ENCODE data around the gene YBX3. TPM values are rescaled to one million over a fixed set of nuclear protein-coding genes. Genes with fewer than 3 reads are reported as not detected.

Gene YBX3
- total RNA-seq, 4 donors from 2014 or later, result 283 to 649 (median 523) TPM

- H3K36me3 ChIP-seq, result no peaks in the 10 kb centered on the region
- no peaks in the 10 kb centered on the region for H3K9me3 ChIP-seq
- H3K4me3 ChIP-seq, result no peak overlapping the region
- no peak overlapping the region for H3K27ac ChIP-seq
- H3K27me3 ChIP-seq, result no peaks in the 10 kb centered on the region
- H3K4me1 ChIP-seq, result no peaks in the 10 kb centered on the region
- no peak for TF ChIP-seq CTCF (IDR thresholded peaks at IDR 0.05)
- TF ChIP-seq EP300 (IDR thresholded peaks at IDR 0.05), result no peak
- TF ChIP-seq POLR2A (IDR thresholded peaks at IDR 0.05), result no peak
- TF ChIP-seq POLR2AphosphoS5 (IDR thresholded peaks at IDR 0.05), result no peak
- no peak for ATAC-seq
- 70 to 100% methylated on average over 1 of the region's 1 CpG for WGBS, 2 donors (ENCODE audit: low coverage in 1 of 2)
Measured at GRCh38 chr12:10688042-10688441, 35.1 kb downstream of the YBX3 start.

GRCh38 chr12:10673659-10674384, 49.3 kb downstream of the YBX3 start, which contains the start of gene STYK1:
Gene STYK1 (minus strand): TSS chr12:10674052. CDS start chr12:10634618, 39,434 bp downstream.
- H3K4me3 ChIP-seq, result peak within 1 kb of the TSS; percentile 28 to 47
- H3K4me1 ChIP-seq, result peaks cover 0 to 12% (median 7%) of the 10 kb centered on the region in 3 donors
- H3K36me3 ChIP-seq, result no peaks in the 10 kb centered on the region
- peaks cover 38% of the 10 kb centered on the region for H3K27me3 ChIP-seq
- no peak within 1 kb of the TSS for H3K27ac ChIP-seq
- WGBS, 2 donors (ENCODE audit: low coverage in 1 of 2), result 0 to 3% methylated on average over 4 to 9 of the region's 35 CpGs
- TF ChIP-seq CTCF (IDR thresholded peaks at IDR 0.05), result peak; percentile 37 to 68 (median 46)
- no peak for TF ChIP-seq POLR2AphosphoS5 (IDR thresholded peaks at IDR 0.05)
- no peak for TF ChIP-seq POLR2A (IDR thresholded peaks at IDR 0.05)
- TF ChIP-seq EP300 (IDR thresholded peaks at IDR 0.05), result no peak
- ATAC-seq, result peak; percentile 63
- H3K9me3 ChIP-seq, result no peaks in the 10 kb centered on the region

- Histone ChIP-seq H3K27me3 (peaks cover 38% of the 10 kb centered on the region), H3K27ac (no peak overlapping the region), H3K9me3 (no peaks in the 10 kb centered on the region), H3K4me1 (peaks cover 0 to 12% (median 7%) of the 10 kb centered on the region in 3 donors), H3K36me3 (no peaks in the 10 kb centered on the region), H3K4me3 (no peak overlapping the region)
- TF ChIP-seq CTCF (IDR thresholded peaks at IDR 0.05) (no peak), POLR2A (IDR thresholded peaks at IDR 0.05) (no peak), EP300 (IDR thresholded peaks at IDR 0.05) (no peak), POLR2AphosphoS5 (IDR thresholded peaks at IDR 0.05) (no peak)
- WGBS, 2 donors (ENCODE audit: low coverage in 1 of 2), result 68% methylated on average over 6 to 10 of the region's 15 CpGs
- ATAC-seq, result no peak
Measured at GRCh38 chr12:10672231-10672868, 50.8 kb downstream of the YBX3 start.

- Histone ChIP-seq H3K4me3 (no peak overlapping the region), H3K9me3 (no peaks in the 10 kb centered on the region), H3K27me3 (peaks cover 35% of the 10 kb centered on the region), H3K36me3 (no peaks in the 10 kb centered on the region), H3K27ac (no peak overlapping the region), H3K4me1 (peaks cover 0 to 12% (median 7%) of the 10 kb centered on the region in 3 donors)
- ATAC-seq, result no peak
- TF ChIP-seq POLR2A (IDR thresholded peaks at IDR 0.05) (no peak), POLR2AphosphoS5 (IDR thresholded peaks at IDR 0.05) (no peak), CTCF (IDR thresholded peaks at IDR 0.05) (no peak), EP300 (IDR thresholded peaks at IDR 0.05) (no peak)
- 86 to 89% methylated on average over 1 of the region's 1 CpG for WGBS, 2 donors (ENCODE audit: low coverage in 1 of 2)
Measured at GRCh38 chr12:10669533-10669932, 53.6 kb downstream of the YBX3 start.

Data from gastroesophageal sphincter (tissue), 4 donors.